ENCODE data around the gene ZNF740. TPM values are rescaled to one million over a fixed set of nuclear protein-coding genes. Genes with fewer than 3 reads are reported as not detected.

ZNF740 gene
- total RNA-seq, 2 donors from 2014 or later, result 44.2 to 49.5 TPM

DNA sequence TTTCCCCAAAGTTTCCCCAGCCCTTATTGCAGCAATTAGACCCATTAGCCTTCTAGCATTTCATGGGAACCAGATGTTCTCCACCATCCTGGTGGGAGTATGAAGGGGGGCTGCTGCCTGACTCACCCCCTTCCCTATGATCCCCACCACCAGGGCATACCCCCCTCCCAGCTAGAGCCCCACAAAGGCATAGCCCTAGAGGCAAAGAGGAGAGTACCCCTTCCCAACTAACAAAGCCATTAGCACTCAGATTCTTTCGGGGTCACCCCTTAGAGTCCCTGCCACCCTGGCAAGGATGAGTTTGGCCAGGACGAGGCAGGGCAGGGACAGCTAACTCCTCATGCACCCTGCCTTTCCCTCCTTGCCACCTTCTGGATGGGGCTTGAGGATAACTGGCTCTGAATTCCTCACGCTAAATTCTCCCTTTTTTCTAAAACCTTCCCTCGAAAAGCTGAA is 42.3 kb downstream of the ZNF740 start:
- Mint-ChIP-seq H3K27ac (no peak overlapping the region), H3K4me1 (ENCODE audit: low read depth) (peaks cover 64% of the 10 kb centered on the region), H3K9me3 (no peaks in the 10 kb centered on the region), H3K27me3 (ENCODE audit: low read depth) (no peaks in the 10 kb centered on the region), H3K36me3 (ENCODE audit: insufficient read depth in 2 of 2) (peaks cover 6 to 8% of the 10 kb centered on the region in 2 donors), H3K4me3 (peak overlapping the region; percentile 66 to 87)
- ATAC-seq (replicated peaks in 1 of 2) (no peak), DNase-seq (no peak)

GRCh38 chr12:53223389-53224060 is 43.0 kb downstream of the ZNF740 start:
- peak overlapping the region; percentile 66 to 87 for H3K4me3 Mint-ChIP-seq
- H3K36me3 Mint-ChIP-seq (ENCODE audit: insufficient read depth in 2 of 2), result peaks cover 6% of the 10 kb centered on the region in 2 donors
- no peaks in the 10 kb centered on the region for H3K9me3 Mint-ChIP-seq
- H3K4me1 Mint-ChIP-seq (ENCODE audit: low read depth), result peaks cover 61% of the 10 kb centered on the region
- DNase-seq (no peak), ATAC-seq (replicated peaks in 1 of 2) (no peak)
- H3K27me3 Mint-ChIP-seq (ENCODE audit: low read depth), result no peaks in the 10 kb centered on the region
- peak overlapping the region; percentile 76 for H3K27ac Mint-ChIP-seq

DNA sequence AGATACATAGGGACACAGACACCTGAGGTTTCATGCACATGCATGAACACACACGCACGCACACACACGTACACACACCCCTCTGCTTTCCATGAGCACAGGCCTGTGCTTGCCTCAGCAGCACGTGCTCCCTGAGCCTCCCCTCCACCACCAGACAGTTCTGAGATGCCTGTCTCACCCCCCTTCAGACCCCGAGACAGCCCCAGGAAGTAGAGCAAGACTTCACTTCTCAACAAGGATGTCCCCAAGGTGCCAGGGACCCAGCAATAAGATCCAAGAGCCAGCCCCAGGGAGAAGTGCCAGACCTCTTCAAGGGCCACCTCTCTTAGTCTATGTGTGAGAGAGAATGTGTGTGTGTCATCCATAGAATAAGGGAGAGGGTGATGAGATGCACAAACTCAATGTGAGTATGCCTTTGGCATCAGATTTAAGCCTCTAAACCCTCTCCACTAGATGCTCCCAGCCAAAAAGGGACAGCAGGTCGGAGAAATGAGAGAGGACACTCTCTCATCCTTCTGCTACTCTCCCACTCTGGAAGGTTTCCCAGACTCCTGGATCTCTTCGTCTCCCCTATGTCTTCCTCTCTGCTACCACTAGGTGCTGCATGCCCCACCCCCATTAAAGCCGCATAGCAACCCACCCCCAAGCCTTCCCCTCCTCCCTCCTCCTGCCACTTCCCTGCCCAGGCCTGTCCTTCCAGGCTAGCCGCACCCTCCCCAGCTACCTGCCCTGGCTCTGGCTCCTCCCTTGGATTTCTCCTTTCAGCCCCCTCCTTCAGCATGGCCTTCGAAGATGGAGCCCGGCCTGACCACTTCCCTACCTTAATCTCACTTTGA is 43.8 kb downstream of the ZNF740 start:
- H3K4me3 Mint-ChIP-seq, result peak overlapping the region; percentile 48 to 77
- no peaks in the 10 kb centered on the region for H3K27me3 Mint-ChIP-seq (ENCODE audit: low read depth)
- peak overlapping the region; percentile 76 for H3K27ac Mint-ChIP-seq
- no peak for ATAC-seq (replicated peaks in 1 of 2)
- peaks cover 59% of the 10 kb centered on the region for H3K4me1 Mint-ChIP-seq (ENCODE audit: low read depth)
- DNase-seq, result no peak
- peaks cover 4% of the 10 kb centered on the region in 2 donors for H3K36me3 Mint-ChIP-seq (ENCODE audit: insufficient read depth in 2 of 2)
- H3K9me3 Mint-ChIP-seq, result no peaks in the 10 kb centered on the region

- no peak for ATAC-seq (replicated peaks in 1 of 2)
- DNase-seq, result no peak
- no peaks in the 10 kb centered on the region for H3K27me3 Mint-ChIP-seq (ENCODE audit: low read depth)
- H3K27ac Mint-ChIP-seq, result peak overlapping the region; percentile 39
- no peaks in the 10 kb centered on the region for H3K36me3 Mint-ChIP-seq (ENCODE audit: insufficient read depth in 2 of 2)
- peaks cover 64% of the 10 kb centered on the region for H3K4me1 Mint-ChIP-seq (ENCODE audit: low read depth)
- no peaks in the 10 kb centered on the region for H3K9me3 Mint-ChIP-seq
- peak overlapping the region; percentile 5 to 10 for H3K4me3 Mint-ChIP-seq
Observed at GRCh38 chr12:53224897-53225634, 44.5 kb downstream of the ZNF740 start.

DNA sequence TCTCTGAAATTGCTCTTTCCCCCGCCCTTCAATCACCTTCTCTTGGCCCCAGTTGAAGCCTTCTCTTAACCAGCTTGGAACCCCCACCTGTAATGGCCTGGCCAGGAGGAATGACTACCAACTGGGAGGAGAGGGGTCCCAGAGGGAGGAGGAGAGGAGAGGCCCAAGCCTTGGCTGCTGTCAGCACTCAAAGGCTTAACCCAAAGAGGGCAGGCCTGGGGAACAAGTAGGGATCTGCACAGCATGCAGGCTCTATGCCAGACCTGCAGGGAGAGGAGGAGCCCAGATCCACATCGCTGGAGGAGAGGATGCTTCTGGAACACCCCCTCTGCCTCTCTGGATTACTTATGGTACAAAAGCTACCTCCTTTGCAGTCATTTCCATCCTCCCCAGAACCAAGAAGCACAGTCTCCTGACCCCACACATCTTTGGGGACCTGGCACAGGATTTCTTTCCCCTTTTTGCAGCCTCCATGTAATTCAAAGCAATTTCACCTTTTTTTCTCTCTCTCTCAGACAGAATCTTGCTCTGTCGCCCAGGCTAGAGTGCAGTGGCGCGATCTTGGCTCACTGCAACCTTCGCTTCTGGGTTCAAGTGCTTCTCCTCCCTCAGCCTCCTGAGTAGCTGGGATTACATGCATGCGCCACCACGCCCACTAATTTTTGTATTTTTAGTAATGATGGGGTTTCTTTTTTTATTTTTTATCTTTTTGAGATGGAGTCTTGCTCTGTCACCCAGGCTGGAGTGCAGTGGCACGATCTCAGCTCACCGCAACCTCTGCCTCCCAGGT is 45.3 kb downstream of the ZNF740 start:
- DNase-seq, result no peak
- H3K9me3 Mint-ChIP-seq, result no peaks in the 10 kb centered on the region
- H3K4me1 Mint-ChIP-seq (ENCODE audit: low read depth), result peaks cover 65% of the 10 kb centered on the region
- peak overlapping the region; percentile 39 for H3K27ac Mint-ChIP-seq
- no peak for ATAC-seq (replicated peaks in 1 of 2)
- H3K36me3 Mint-ChIP-seq (ENCODE audit: insufficient read depth in 2 of 2), result no peaks in the 10 kb centered on the region
- H3K27me3 Mint-ChIP-seq (ENCODE audit: low read depth), result no peaks in the 10 kb centered on the region
- peak overlapping the region in 1 of 2 donors; percentile 1 for H3K4me3 Mint-ChIP-seq

DNA sequence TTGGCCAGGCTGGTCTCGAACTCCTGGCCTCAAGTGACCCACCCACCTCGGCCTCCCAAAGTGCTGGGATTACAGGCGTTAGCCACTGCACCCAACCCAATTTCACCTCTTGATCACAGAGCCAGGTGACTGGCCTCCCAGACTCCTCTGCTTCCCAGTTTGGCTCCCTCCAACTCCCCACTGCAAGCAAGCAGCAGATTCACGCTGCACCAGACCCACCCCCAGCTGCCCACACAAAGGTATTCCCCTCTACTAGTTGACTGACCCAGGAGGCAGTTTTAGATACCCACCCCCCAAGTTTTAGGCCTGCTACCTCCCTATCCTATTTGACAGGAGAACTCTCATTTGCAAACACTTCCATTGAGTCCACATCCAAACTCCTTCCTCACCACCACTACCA is 46.3 kb downstream of the ZNF740 start:
- DNase-seq, result no peak
- H3K27ac Mint-ChIP-seq, result no peak overlapping the region
- H3K4me1 Mint-ChIP-seq (ENCODE audit: low read depth), result peaks cover 64% of the 10 kb centered on the region
- no peaks in the 10 kb centered on the region for H3K9me3 Mint-ChIP-seq
- ATAC-seq (replicated peaks in 1 of 2), result no peak
- H3K4me3 Mint-ChIP-seq, result no peak overlapping the region
- no peaks in the 10 kb centered on the region for H3K27me3 Mint-ChIP-seq (ENCODE audit: low read depth)
- H3K36me3 Mint-ChIP-seq (ENCODE audit: insufficient read depth in 2 of 2), result no peaks in the 10 kb centered on the region

DNA sequence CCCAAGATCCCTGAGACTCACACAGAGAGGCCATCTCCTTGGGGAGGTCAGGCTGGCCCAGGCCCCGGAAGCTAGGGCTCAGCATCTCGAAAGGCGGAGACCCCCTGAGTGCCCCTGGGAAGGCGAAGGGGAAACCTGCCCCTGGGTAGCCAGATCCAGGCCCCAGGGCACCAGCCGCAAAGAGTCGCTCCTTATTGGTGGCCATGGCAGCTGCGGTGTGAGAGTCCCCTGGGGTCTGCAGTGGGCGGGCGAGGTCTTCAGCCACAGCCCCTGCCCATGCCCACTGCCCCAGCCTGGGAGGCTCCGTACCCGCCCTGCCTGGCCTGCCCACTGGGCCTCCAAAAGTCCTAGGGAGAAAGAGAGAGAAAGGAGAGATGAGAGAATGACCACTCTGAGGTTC is 46.8 kb downstream of the ZNF740 start:
- H3K4me3 Mint-ChIP-seq, result no peak overlapping the region
- DNase-seq (no peak), ATAC-seq (replicated peaks in 1 of 2) (no peak)
- H3K9me3 Mint-ChIP-seq, result no peaks in the 10 kb centered on the region
- no peaks in the 10 kb centered on the region for H3K27me3 Mint-ChIP-seq (ENCODE audit: low read depth)
- H3K36me3 Mint-ChIP-seq (ENCODE audit: insufficient read depth in 2 of 2), result no peaks in the 10 kb centered on the region
- H3K27ac Mint-ChIP-seq, result no peak overlapping the region
- H3K4me1 Mint-ChIP-seq (ENCODE audit: low read depth), result peaks cover 60% of the 10 kb centered on the region

- Mint-ChIP-seq H3K9me3 (no peaks in the 10 kb centered on the region), H3K4me1 (ENCODE audit: low read depth) (peaks cover 60% of the 10 kb centered on the region), H3K36me3 (ENCODE audit: insufficient read depth in 2 of 2) (no peaks in the 10 kb centered on the region), H3K27ac (no peak overlapping the region), H3K4me3 (no peak overlapping the region), H3K27me3 (ENCODE audit: low read depth) (no peaks in the 10 kb centered on the region)
- no peak for DNase-seq
- ATAC-seq (replicated peaks in 1 of 2), result no peak
Observed at GRCh38 chr12:53227836-53228235, 47.3 kb downstream of the ZNF740 start.

DNA sequence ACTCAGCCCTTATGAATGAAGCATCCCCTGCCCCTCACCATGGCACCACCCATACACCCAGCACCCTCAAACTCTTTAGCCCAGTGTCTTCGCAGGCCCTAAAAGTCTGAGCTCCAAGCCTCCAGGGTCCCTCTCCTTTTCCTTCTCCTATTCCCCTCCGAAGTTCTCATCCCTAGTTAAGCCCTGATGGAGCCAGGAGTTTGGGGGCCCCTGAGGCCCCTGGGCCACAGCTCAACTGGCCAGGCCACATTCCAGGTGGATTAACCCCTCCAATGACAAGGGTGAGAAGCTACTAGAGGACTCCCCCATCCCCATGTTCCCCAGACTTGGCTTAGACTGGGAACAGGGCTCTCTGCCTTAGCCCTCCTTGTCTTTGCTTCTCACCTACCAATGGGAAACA is 48.9 kb downstream of the ZNF740 start:
- Mint-ChIP-seq H3K36me3 (ENCODE audit: insufficient read depth in 2 of 2) (no peaks in the 10 kb centered on the region), H3K4me3 (peak overlapping the region in 1 of 2 donors; percentile 39), H3K9me3 (no peaks in the 10 kb centered on the region), H3K27me3 (ENCODE audit: low read depth) (no peaks in the 10 kb centered on the region), H3K4me1 (ENCODE audit: low read depth) (peaks cover 56% of the 10 kb centered on the region), H3K27ac (no peak overlapping the region)
- DNase-seq (no peak), ATAC-seq (replicated peaks in 1 of 2) (no peak)

DNA sequence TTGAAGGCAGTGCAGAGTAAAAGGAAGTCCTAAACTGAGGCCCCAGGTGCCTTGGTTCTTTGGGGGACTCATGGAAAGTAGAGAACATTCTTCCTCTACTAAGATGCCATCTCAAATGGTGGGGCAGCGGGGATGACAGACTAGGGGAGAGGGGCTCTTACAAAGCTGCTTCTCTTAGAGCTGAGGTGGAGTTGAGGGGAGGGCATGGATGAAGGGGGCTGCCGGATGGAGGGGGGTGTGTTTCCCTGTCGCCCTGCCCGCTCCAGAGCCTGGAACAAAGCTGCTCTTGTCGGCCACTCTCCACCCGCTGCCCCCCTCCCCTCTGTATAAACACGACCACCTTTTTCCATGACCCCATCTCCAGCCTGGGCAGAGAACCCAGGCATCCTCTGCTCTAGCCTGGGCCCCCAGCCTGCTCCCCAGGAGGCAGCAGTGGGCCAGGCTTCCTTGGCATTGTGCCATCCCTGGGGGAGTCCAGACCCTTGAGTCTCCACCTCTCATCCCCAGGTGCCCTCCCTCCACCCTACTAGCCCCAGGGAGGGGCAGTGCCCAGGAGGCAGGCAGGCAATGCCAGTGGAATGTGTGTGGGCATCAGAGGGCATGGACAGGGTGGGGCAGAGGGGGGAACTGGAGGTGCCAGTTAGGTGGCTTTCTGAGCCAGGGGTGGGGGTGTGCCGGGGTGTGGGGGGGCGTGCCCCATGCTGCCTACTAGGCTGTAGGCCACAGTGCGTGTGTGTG is 49.8 kb downstream of the ZNF740 start:
- H3K27me3 Mint-ChIP-seq (ENCODE audit: low read depth), result no peaks in the 10 kb centered on the region
- ATAC-seq (replicated peaks in 1 of 2), result no peak
- peaks cover 49% of the 10 kb centered on the region for H3K4me1 Mint-ChIP-seq (ENCODE audit: low read depth)
- no peak for DNase-seq
- no peaks in the 10 kb centered on the region for H3K36me3 Mint-ChIP-seq (ENCODE audit: insufficient read depth in 2 of 2)
- peak overlapping the region; percentile 33 to 39 for H3K4me3 Mint-ChIP-seq
- no peaks in the 10 kb centered on the region for H3K9me3 Mint-ChIP-seq
- H3K27ac Mint-ChIP-seq, result peak overlapping the region; percentile 39

- ATAC-seq (replicated peaks in 1 of 2), result no peak
- no peak overlapping the region for H3K27ac Mint-ChIP-seq
- no peaks in the 10 kb centered on the region for H3K9me3 Mint-ChIP-seq
- H3K27me3 Mint-ChIP-seq (ENCODE audit: low read depth), result no peaks in the 10 kb centered on the region
- peak overlapping the region; percentile 62 to 70 for H3K4me3 Mint-ChIP-seq
- H3K36me3 Mint-ChIP-seq (ENCODE audit: insufficient read depth in 2 of 2), result no peaks in the 10 kb centered on the region
- peaks cover 58% of the 10 kb centered on the region for H3K4me1 Mint-ChIP-seq (ENCODE audit: low read depth)
- DNase-seq, result no peak
Observed at GRCh38 chr12:53231671-53231920, 51.1 kb downstream of the ZNF740 start.

DNA sequence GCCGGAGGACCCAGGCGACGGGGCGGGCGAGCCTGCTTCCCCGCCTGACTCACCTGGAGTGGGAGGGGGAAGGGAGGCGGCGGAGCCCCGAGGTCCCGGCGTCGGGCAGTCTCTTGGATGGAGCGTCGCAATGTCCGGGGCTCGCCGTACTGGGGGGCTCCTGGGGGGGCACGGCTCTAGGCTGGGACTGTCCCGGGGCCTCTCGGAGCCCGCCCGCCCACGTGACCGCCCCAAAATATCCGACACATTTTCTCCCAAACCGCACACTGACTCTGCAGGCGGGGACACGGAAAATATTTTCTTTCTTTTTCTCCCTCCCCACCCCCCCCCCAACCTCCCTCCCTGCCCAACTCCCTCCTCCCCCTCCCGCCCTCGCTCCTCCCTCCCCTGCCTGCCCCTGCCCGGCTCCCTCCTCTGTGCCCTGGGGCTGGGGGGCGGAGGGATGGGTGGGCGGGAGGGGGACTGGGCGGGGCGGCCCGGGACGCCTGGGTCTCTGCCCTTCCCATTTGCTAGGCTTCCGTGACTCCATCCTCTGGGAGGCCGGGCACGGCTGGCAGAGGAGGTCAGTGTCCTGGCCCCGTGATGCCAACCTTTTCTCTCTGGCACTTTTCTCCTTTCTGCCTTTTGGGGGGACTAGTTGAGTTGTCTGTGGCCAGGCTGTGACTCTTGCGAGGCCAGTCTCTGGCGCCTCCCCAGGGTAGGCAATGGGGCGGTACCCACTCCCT is 51.6 kb downstream of the ZNF740 start, which contains the start of gene RARG:
TSS of gene RARG (minus strand) at position 289 of the 725 bp plus-strand sequence. CDS start 4,664 bp downstream, outside the sequence.
- peak within 1 kb of the TSS; percentile 50 for H3K27ac Mint-ChIP-seq
- H3K9me3 Mint-ChIP-seq, result no peaks in the 10 kb centered on the region
- no peaks in the 10 kb centered on the region for H3K36me3 Mint-ChIP-seq (ENCODE audit: insufficient read depth in 2 of 2)
- peak within 1 kb of the TSS; percentile 88 to 91 for H3K4me3 Mint-ChIP-seq
- ATAC-seq (replicated peaks in 1 of 2) (peak; percentile 82 to 84), DNase-seq (peak; percentile 74 to 75)
- H3K4me1 Mint-ChIP-seq (ENCODE audit: low read depth), result peaks cover 58% of the 10 kb centered on the region
- no peaks in the 10 kb centered on the region for H3K27me3 Mint-ChIP-seq (ENCODE audit: low read depth)

Data from activated T-cell treated with anti-CD3 and anti-CD28 coated beads, Interleukin-2, amount 50 U/mL, for 72 hours (primary cell).